Heart left ventricle (tissue), 13 donors: ENCODE data around the gene PDCD11.

Source experiments
- CTCF ChIP-seq, 12 donors: fragments of 200-600 bp; sonication (generic) in 4 of 12; IDR thresholded peaks; one replicate each; pipeline versions ENCODE4 v1.5.0 to v1.8.0; 2018 to 2022; ENCODE audit warnings: antibody characterized with exemption in 12 of 12, mild to moderate bottlenecking in 5 of 12
- POLR2A ChIP-seq, 2 donors: fragments of 450-650 bp; IDR thresholded peaks; one replicate each; pipeline ENCODE4 v1.6.1; 2017; ENCODE audit warnings: antibody characterized with exemption in 2 of 2, mild to moderate bottlenecking in 2 of 2, moderate library complexity in 2 of 2
- donor health status: ischemic (EF 13 %, LVEDD 7.1; RV severe dilation, severe dysfunction).
- donor health status: DM: no; HTN: yes; CAD: no.
- donor health status: DM: no; HTN: no; CAD: no.
- donor health status: ischemic (EF 25% LVEDD 6.9; RV normal size, moderate dysfunction).
- donor health status: ischemic (EF 25% LVEDD 5.7; RV mildly dilated, moderate dysfunction).
- donor health status: ischemic (EF 35%, LVEDD 5.7; RV mildly dilated, moderate dysfunction).
- donor health status: nonischemic (EF 11% LVEDD 7.7; RV severe dilation, severe dysfunction).
- donor health status: DM: yes; HTN: yes; CAD: no.
- donor health status: PGD.
- donor health status: ischemic (EF 29% LVEDD 5.4; RV normal size, mild dysfunction).
- donor health status: nonischemic (EF 23%, LVEDD 6.1; RV moderate dilation, normal function).

DNA sequence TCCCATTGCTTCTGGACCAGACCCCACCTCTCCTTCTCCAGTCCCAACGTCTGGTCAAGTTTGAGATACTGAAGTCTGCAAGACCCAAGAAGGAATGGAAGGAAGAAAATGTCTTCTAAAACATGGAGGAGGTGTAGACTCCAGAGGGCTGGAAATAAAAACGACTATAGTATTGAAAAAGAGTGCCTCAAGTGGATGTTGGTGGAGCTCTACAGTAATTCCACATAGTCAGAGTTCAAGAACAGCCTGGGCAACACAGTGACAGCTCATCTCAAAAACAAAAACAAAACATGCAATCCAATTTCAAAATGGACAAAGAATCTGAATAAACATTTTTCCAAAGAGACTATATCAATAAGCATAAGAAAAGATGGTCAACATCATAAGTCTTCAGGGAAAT is 43.1 kb upstream of the PDCD11 start:
- TF ChIP-seq CTCF (IDR thresholded peaks at IDR 0.05), result no peak
- TF ChIP-seq POLR2A (IDR thresholded peaks at IDR 0.05), result no peak
